Mucosa of descending colon (tissue), 3 donors: Measurements from ENCODE around the gene TSHB. TPM values are rescaled to one million over a fixed set of nuclear protein-coding genes. Genes with fewer than 3 reads are reported as not detected.

Source experiments
- ATAC-seq: fragments of 200-7000 bp; cut with Tn5 transposase; one replicate; pipeline ENCODE4 v1.9.1; 2020; ENCODE audit warnings: mild to moderate bottlenecking, moderate library complexity
- DNase-seq, 3 donors: peaks; one replicate each; pipeline ENCODE4 v3.0.0-alpha.2; 2020
- H3K36me3 ChIP-seq: fragments of 200-600 bp; one replicate; pipeline ENCODE4 v1.8.0; 2021; ENCODE audit warnings: low read depth, mild to moderate bottlenecking
- H3K4me1 ChIP-seq: fragments of 200-600 bp; one replicate; pipeline ENCODE4 v1.8.0; 2021; ENCODE audit warnings: low read depth, mild to moderate bottlenecking
- H3K4me3 ChIP-seq: fragments of 200-600 bp; one replicate; pipeline ENCODE4 v1.8.0; 2021; ENCODE audit warnings: mild to moderate bottlenecking
- H3K9me3 ChIP-seq: fragments of 200-600 bp; one replicate; pipeline ENCODE4 v1.8.0; 2021; ENCODE audit warnings: mild to moderate bottlenecking
- CTCF ChIP-seq: fragments of 200-600 bp; IDR thresholded peaks from one replicate; pipeline ENCODE4 v1.8.0; 2022; ENCODE audit warnings: antibody characterized with exemption, mild to moderate bottlenecking
- intact Hi-C, 2 donors: fragments of 100-400 bp; cut with DNase I in 1 of 2; cut with micrococcal nuclease in 1 of 2; formaldehyde crosslinking; loops; one replicate each; pipeline versions ENCODE4 v1.11.0 to v1.11.1; 2022; cut with DNase I, micrococcal nuclease
- total RNA-seq, 3 donors: library from RNA; stranded (reverse); fragmentation: NEBNext Ultra II Directional in 2 of 3; extraction: Animal tissue kit (Norgen Biotek cat#: 25700) in 2 of 3; gene quantifications; one replicate each; pipeline versions ENCODE4 v1.2.1 to v1.2.4, GENCODE V29; 2021 to 2023
- donor health status: DM: no; HTN: no; CAD: no; lungs with moderate emphysema.
- donor health status: DM: no; HTN: no; CAD: no.
- donor health status: DM: no; HTN: yes; CAD: no.

Gene TSHB
- total RNA-seq, 3 donors from 2014 or later = not detected

DNA sequence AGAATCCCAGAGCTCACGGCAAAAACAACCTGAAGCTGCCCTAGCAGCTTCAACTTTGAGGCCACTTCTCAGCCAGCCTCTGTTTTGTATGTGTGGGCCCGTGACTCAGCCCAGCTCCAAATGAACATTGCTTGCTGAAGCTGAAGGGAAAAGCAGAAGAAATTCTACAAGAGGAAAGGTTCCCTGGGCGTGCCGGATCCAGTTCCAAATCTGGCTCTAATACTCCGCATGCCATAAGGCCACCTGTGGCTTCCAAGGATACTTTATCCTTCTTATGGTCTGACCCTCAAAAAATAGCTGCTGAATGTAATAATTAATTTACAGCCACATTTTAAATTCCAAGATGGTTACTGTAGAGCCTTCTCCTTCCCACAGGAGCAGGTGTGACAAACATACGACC is 35.4 kb downstream of the TSHB start:
- ATAC-seq = no peak
- intact Hi-C loops = no loop called here
- no peak overlapping the region for H3K4me3 ChIP-seq
- no peaks in the 10 kb centered on the region for H3K36me3 ChIP-seq
- no peaks in the 10 kb centered on the region for H3K9me3 ChIP-seq
- DNase-seq = no peak
- H3K4me1 ChIP-seq = peaks cover 4% of the 10 kb centered on the region
- no peak for TF ChIP-seq CTCF

DNA sequence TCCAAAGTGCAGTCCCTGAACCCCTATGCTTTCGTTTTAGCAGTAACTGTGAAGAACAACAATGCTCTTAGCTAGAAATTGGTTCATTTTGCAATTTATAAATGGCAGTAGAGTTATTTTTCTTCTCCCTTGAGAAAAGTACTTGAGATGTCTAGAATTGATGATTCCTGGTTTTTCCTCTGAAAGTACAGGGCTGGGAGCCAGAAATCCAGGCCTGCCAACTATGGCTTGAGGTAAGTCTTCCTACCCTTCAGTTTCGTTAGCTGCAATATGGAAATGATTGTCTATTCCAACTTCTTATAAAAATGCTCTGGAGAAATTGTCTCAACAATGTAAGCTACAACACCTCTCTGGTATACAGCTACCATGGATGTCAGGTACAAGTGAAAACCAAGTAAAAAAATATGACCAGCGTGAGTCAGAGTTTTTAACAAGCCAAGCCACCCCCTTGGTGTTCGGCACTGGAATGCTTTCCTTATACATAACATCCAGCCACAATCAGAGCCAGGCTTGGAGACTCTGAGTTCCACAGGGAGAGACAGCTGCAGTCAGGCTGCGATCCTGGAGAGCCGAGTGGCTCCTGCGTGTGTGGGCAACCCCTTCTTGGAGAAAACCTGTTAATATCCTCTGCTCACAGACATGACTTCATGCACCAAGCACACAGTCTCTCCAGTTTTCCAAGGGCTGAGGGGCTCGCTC is 37.7 kb downstream of the TSHB start:
- no peak overlapping the region for H3K4me3 ChIP-seq
- intact Hi-C loops = no loop called here
- no peak for DNase-seq
- ATAC-seq = no peak
- no peak for TF ChIP-seq CTCF
- H3K4me1 ChIP-seq = peaks cover under 1% of the 10 kb centered on the region
- no peaks in the 10 kb centered on the region for H3K9me3 ChIP-seq
- H3K36me3 ChIP-seq = no peaks in the 10 kb centered on the region

- Histone ChIP-seq H3K9me3 (no peaks in the 10 kb centered on the region), H3K4me3 (no peak overlapping the region), H3K36me3 (no peaks in the 10 kb centered on the region), H3K4me1 (no peaks in the 10 kb centered on the region)
- DNase-seq (peak in 2 of 3 donors; percentile 63 to 65), ATAC-seq (peak; percentile 70)
- no peak for TF ChIP-seq CTCF
- intact Hi-C loops = no loop called here
Observed at GRCh38 chr1:115068826-115069585, 39.4 kb downstream of the TSHB start.

DNA sequence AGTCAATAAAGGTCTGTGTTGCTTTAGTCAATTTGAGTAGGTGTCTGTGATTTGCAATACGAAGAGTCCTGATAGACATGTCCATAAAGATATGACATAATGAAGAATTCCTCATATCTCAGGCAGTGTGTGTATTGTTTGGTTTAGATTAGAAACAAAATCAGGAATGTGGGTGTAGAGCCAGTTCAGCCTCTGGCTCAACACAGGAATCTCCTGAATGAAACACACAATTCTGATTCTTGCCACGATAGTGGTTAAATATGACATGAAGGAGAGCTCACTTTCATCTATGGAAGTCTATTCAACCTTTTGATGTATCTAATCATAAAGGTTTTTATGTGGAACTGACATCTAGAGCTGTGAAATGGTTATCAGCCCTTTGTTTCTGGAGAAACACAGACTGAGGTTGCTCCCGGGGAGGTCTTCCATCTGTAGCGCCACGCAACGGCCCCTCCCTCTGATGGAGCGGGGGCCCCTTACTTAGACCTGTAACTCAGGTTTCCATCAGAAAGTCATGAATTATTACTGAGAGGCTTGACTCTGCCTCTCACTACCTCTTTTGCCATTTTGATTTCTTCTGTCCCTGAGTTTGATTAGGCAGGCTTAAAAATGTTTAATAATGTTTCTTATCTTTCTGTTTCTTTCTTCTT is 40.2 kb downstream of the TSHB start:
- H3K36me3 ChIP-seq = no peaks in the 10 kb centered on the region
- H3K4me3 ChIP-seq = no peak overlapping the region
- DNase-seq (no peak), ATAC-seq (peak; percentile 38)
- intact Hi-C loops = no loop called here
- no peaks in the 10 kb centered on the region for H3K9me3 ChIP-seq
- H3K4me1 ChIP-seq = no peaks in the 10 kb centered on the region
- no peak for TF ChIP-seq CTCF

DNA sequence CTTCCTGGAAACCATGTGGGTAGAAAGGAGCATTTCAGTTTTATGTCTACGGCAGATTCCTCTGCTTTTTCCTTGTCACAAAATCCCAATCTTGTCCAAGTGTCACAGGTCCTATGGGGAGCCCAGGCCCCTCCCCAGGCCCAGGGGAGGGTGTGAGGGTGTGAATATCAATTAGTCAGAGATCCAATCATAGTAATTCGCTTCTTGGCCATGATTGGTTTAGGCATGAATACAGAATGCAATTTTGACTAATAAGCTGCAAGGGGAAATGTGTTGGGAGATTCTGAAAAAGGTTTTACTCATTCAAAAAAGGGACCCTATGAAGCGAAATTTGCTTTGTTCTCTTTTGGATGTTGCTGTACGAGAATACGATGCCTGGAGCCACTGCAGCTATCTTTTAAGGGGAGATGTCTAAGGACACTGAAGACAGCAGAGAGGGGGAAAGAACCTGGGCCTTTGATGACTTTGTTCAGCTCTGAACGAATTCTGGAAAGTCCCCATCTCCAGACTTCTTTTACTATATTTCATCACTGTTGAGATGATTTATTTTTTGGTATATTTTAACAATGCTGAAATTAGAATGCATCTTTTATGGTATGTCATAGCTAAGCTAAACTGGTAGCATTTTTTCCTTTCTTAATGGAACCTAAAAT is 41.5 kb downstream of the TSHB start:
- ATAC-seq = no peak
- Histone ChIP-seq H3K4me1 (no peaks in the 10 kb centered on the region), H3K4me3 (no peak overlapping the region), H3K9me3 (no peaks in the 10 kb centered on the region), H3K36me3 (no peaks in the 10 kb centered on the region)
- no peak for DNase-seq
- TF ChIP-seq CTCF = no peak
- intact Hi-C loops = no loop called here
